NT2/D1 (cell line): Measurements from ENCODE around the gene HPCA.

Experiments used
- YY1 ChIP-seq: IDR thresholded peaks from 2 replicates; pipeline ENCODE4 v1.6.1; 2011; ENCODE audit not compliant: insufficient read length, insufficient read depth
- ZNF274 ChIP-seq: IDR thresholded peaks from 2 replicates; pipeline ENCODE4 v1.6.1; 2011; ENCODE audit warnings: mild to moderate bottlenecking, low read depth, low read length

DNA sequence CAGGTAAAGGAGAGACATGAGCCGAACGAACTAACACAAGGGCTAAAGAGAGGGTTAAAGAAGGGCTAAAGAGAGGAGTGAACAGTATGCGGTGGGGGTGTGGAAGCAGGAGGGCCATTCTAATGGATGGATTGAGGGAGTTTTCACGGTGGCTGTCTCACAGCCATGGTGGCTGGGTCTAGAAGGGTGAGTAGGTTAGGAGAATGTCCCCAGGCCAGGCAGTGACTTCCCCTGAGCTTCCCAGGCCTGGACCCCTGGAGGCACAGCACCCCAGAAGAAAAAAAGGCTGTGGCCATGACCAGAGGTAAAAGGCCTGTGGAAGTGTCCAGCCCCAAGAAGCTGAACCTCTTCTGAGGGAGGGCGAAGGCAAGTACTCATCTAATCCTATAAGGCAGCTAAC lies 19.1 kb upstream of the HPCA start:
- TF ChIP-seq ZNF274 (no peak), YY1 (no peak)
